OCI-LY7 (cell line): ENCODE results near the gene PCDH18. TPM values are rescaled to one million over a fixed set of nuclear protein-coding genes. Genes with fewer than 3 reads are reported as not detected.

Experiments
- BruUV-seq: library from RNA; stranded (reverse); fragments of 400-500 nt; replicated peaks from 2 replicates; lab custom pipeline; 2021; lab: Mats Ljungman, UMichigan
- CTCF ChIA-PET: fragments of 300-600 bp; sonication (Branson Sonifier 250); formaldehyde crosslinking; loops from one replicate; lab custom pipeline; 2022; ENCODE audit warnings: antibody characterized with exemption; ENCODE audit not compliant: unreplicated experiment; lab: Charles Lee
- POLR2A ChIA-PET: fragments of 300-600 bp; sonication (Branson Sonifier 250); formaldehyde crosslinking; loops from one replicate; lab custom pipeline; 2022; ENCODE audit warnings: antibody characterized with exemption; lab: Charles Lee
- DNase-seq: peaks from one replicate; pipeline ENCODE4 v3.0.0-alpha.2; 2015; ENCODE audit warnings: low spot score
- H2AFZ ChIP-seq: fragments of 200-600 bp; sonication (generic), shearing (Covaris generic); 2 replicates; pipeline ENCODE4 v1.6.1; 2014; ENCODE audit warnings: mild to moderate bottlenecking, antibody characterized with exemption, low read length, moderate library complexity
- H3K27ac ChIP-seq: fragments of 200-600 bp; sonication (generic); 2 replicates; pipeline ENCODE4 v1.5.1; 2014; ENCODE audit warnings: mixed run types, low read depth, mild to moderate bottlenecking, moderate library complexity, low read length, inconsistent platforms; ENCODE audit not compliant: poor library complexity, severe bottlenecking
- H3K36me3 ChIP-seq: fragments of 200-600 bp; sonication (generic); 2 replicates; pipeline ENCODE4 v1.6.1; 2014; ENCODE audit warnings: mild to moderate bottlenecking, antibody characterized with exemption, low read length, moderate library complexity, mixed read lengths; ENCODE audit not compliant: insufficient read depth
- H3K4me1 ChIP-seq: fragments of 200-600 bp; sonication (generic); 2 replicates; pipeline ENCODE4 v1.5.1; 2014; ENCODE audit warnings: mild to moderate bottlenecking, low read length; ENCODE audit not compliant: insufficient read depth, poor library complexity, severe bottlenecking
- H3K4me2 ChIP-seq: fragments of 200-600 bp; sonication (generic); 2 replicates; pipeline ENCODE4 v1.6.1; 2014; ENCODE audit warnings: mild to moderate bottlenecking, low read length
- H3K4me3 ChIP-seq: fragments of 200-600 bp; sonication (generic); 2 replicates; pipeline ENCODE4 v1.5.1; 2014; ENCODE audit warnings: mild to moderate bottlenecking, low read depth, low read length; ENCODE audit not compliant: poor library complexity, severe bottlenecking
- H3K79me2 ChIP-seq: fragments of 200-600 bp; sonication (generic); 2 replicates; pipeline ENCODE4 v1.6.1; 2016; ENCODE audit warnings: low read depth, mild to moderate bottlenecking, low read length, moderate library complexity, mixed read lengths; ENCODE audit not compliant: insufficient read depth
- H3K9me2 ChIP-seq: fragments of 200-600 bp; sonication (generic); 2 replicates; pipeline ENCODE4 v1.6.1; 2016; ENCODE audit warnings: mild to moderate bottlenecking, low read length, mixed read lengths; ENCODE audit not compliant: insufficient read depth
- H3K9me3 ChIP-seq: fragments of 200-600 bp; sonication (generic); 2 replicates; pipeline ENCODE4 v1.6.1; 2014; ENCODE audit warnings: mild to moderate bottlenecking, mixed run types, low read length, mixed read lengths
- H4K20me1 ChIP-seq: fragments of 200-600 bp; sonication (generic); 2 replicates; pipeline ENCODE4 v1.6.1; 2014; ENCODE audit warnings: mild to moderate bottlenecking, antibody characterized with exemption, low read length, moderate library complexity, mixed read lengths; ENCODE audit not compliant: insufficient read depth
- CTCF ChIP-seq: fragments of 200-600 bp; sonication (generic); conservative IDR thresholded peaks from 2 replicates; pipeline ENCODE4 v1.5.1; 2014; ENCODE audit warnings: mild to moderate bottlenecking, antibody characterized with exemption, low read length, moderate library complexity, mixed read lengths
- EZH2phosphoT487 ChIP-seq: fragments of 200-600 bp; sonication (generic); IDR thresholded peaks from 2 replicates; pipeline ENCODE4 v1.6.1; 2018; ENCODE audit warnings: low read depth, borderline replicate concordance, mild to moderate bottlenecking, mixed run types, antibody characterized with exemption, low read length, moderate library complexity, mixed read lengths
- intact Hi-C: fragments of 100-400 bp; cut with micrococcal nuclease; formaldehyde crosslinking; loops from one replicate; pipeline ENCODE4 v1.10.0; 2022; ENCODE audit not compliant: unreplicated experiment
- total RNA-seq, 2 experiments: library from RNA; depleted of rRNA in 1 of 2; stranded (reverse); fragments of >200 nt in 1 of 2; shearing (Covaris generic) in 1 of 2; gene quantifications; 2 replicates each; pipeline ENCODE4 v1.2.3, GENCODE V29; 2014 to 2022

Gene PCDH18
- total RNA-seq, 2 experiments from 2014 or later, result not detected

- Histone ChIP-seq H3K9me3 (no peaks in the 10 kb centered on the region), H3K36me3 (no peaks in the 10 kb centered on the region), H2AFZ (no peak overlapping the region), H3K9me2 (no peaks in the 10 kb centered on the region), H3K27ac (no peak overlapping the region), H3K4me2 (no peak overlapping the region), H3K79me2 (no peaks in the 10 kb centered on the region), H3K4me1 (no peaks in the 10 kb centered on the region), H4K20me1 (no peaks in the 10 kb centered on the region), H3K4me3 (no peak overlapping the region)
- no peak for DNase-seq
- intact Hi-C loops, result no loop called here
- TF ChIP-seq EZH2phosphoT487 (no peak), CTCF (no peak)
- ChIA-PET POLR2A (no interaction called here), CTCF (no interaction called here)
- BruUV-seq, result no TSS peak
These were observed 60.8 kb downstream of the PCDH18 start for GRCh38 chr4:137471461-137471860.

- POLR2A ChIA-PET, result no interaction called here
- CTCF ChIA-PET, result no interaction called here
- Histone ChIP-seq H3K79me2 (no peaks in the 10 kb centered on the region), H3K4me3 (no peak overlapping the region), H3K4me1 (no peaks in the 10 kb centered on the region), H3K9me3 (no peaks in the 10 kb centered on the region), H4K20me1 (no peaks in the 10 kb centered on the region), H3K4me2 (no peak overlapping the region), H3K27ac (no peak overlapping the region), H3K9me2 (no peaks in the 10 kb centered on the region), H3K36me3 (no peaks in the 10 kb centered on the region), H2AFZ (no peak overlapping the region)
- TF ChIP-seq EZH2phosphoT487 (no peak), CTCF (no peak)
- intact Hi-C loops, result no loop called here
- no TSS peak for BruUV-seq
- DNase-seq, result no peak
These were observed 61.5 kb downstream of the PCDH18 start for GRCh38 chr4:137470806-137471205.
